Liver (tissue), 3 donors: ENCODE data around the gene BCAP31.

Experiments
- ATF3 ChIP-seq: IDR thresholded peaks from 2 replicates; pipeline ENCODE4 v1.6.1; 2016; ENCODE audit warnings: antibody characterized with exemption
- EGR1 ChIP-seq, 2 donors: IDR thresholded peaks; 2 replicates each; pipeline ENCODE4 v1.6.1; 2016 to 2018; ENCODE audit warnings: antibody characterized with exemption in 2 of 2, low read depth in 2 of 2
- GABPA ChIP-seq, 2 donors: IDR thresholded peaks in 1 of 2; conservative IDR thresholded peaks in 1 of 2; 2 replicates each; pipeline ENCODE4 v1.6.1; 2016; ENCODE audit warnings: antibody characterized with exemption in 2 of 2, mild to moderate bottlenecking in 1 of 2, moderate library complexity in 1 of 2
- HNF4G ChIP-seq: IDR thresholded peaks from 2 replicates; pipeline ENCODE4 v1.6.1; 2016; ENCODE audit warnings: antibody characterized with exemption
- MAX ChIP-seq: IDR thresholded peaks from 2 replicates; pipeline ENCODE4 v1.6.1; 2016; ENCODE audit warnings: antibody characterized with exemption
- RAD21 ChIP-seq, 2 donors: IDR thresholded peaks; 2 replicates each; pipeline ENCODE4 v1.6.1; 2016; ENCODE audit warnings: antibody characterized with exemption in 2 of 2, mild to moderate bottlenecking in 2 of 2
- REST ChIP-seq: IDR thresholded peaks from 2 replicates; pipeline ENCODE4 v1.6.1; 2016; ENCODE audit warnings: antibody characterized with exemption, mild to moderate bottlenecking
- RXRA ChIP-seq, 2 donors: IDR thresholded peaks; 2 replicates each; pipeline ENCODE4 v1.6.1; 2017 to 2018; ENCODE audit warnings: antibody characterized with exemption in 2 of 2, mild to moderate bottlenecking in 1 of 2
- SP1 ChIP-seq: IDR thresholded peaks from 2 replicates; pipeline ENCODE4 v1.6.1; 2018; ENCODE audit warnings: antibody characterized with exemption, mild to moderate bottlenecking
- TAF1 ChIP-seq: conservative IDR thresholded peaks from 2 replicates; pipeline ENCODE4 v1.6.1; 2016; ENCODE audit warnings: antibody characterized with exemption, mild to moderate bottlenecking
- YY1 ChIP-seq: IDR thresholded peaks from 2 replicates; pipeline ENCODE4 v1.6.1; 2016; ENCODE audit warnings: antibody characterized with exemption, mild to moderate bottlenecking
- TF ChIP-seq, protein P1 (sequence below): fragments of 150-350 bp; IDR thresholded peaks from 2 replicates; pipeline ENCODE4 v1.5.1; 2017; ENCODE audit warnings: improper control_type of control experiment, low read depth, low read length; ENCODE audit not compliant: missing input control
- TF ChIP-seq, protein P2 (sequence below): IDR thresholded peaks from 2 replicates; pipeline ENCODE4 v1.6.1; 2016; ENCODE audit warnings: antibody characterized with exemption
- donor health status: healthy.
- donor health status: healthy.

DNA sequence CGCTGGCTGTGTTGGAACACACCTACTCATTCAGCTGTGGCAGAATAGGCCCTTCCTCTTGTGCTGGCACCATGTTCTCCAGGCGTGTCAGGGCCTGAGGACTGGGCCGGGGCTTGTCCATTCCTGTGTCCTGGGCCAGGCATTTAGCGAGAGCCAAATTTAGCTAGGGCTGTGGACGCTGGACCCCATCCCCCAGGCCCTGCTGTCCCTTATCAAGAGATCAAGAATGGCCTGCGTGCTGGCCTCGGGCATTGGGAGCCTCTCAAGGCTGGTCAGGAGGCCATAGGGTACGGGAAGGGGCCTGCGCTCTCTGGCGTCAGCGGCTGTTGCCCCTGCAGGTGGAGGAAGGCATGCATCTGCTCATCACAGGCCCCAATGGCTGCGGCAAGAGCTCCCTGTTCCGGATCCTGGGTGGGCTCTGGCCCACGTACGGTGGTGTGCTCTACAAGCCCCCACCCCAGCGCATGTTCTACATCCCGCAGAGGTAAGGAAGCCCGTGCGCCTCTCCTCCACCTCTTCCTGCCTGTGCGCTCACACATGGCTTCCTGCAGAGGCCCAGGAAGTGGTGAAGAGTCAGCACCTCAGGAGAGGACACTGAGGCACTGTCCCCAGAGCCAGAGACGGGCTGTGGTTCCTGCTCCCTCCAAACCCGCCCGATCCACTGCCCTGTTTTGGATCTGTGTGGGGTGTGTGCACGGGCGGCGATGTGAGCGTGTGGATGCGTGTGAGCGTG is 15.7 kb upstream of the BCAP31 start:
- TF ChIP-seq, protein P1, sequence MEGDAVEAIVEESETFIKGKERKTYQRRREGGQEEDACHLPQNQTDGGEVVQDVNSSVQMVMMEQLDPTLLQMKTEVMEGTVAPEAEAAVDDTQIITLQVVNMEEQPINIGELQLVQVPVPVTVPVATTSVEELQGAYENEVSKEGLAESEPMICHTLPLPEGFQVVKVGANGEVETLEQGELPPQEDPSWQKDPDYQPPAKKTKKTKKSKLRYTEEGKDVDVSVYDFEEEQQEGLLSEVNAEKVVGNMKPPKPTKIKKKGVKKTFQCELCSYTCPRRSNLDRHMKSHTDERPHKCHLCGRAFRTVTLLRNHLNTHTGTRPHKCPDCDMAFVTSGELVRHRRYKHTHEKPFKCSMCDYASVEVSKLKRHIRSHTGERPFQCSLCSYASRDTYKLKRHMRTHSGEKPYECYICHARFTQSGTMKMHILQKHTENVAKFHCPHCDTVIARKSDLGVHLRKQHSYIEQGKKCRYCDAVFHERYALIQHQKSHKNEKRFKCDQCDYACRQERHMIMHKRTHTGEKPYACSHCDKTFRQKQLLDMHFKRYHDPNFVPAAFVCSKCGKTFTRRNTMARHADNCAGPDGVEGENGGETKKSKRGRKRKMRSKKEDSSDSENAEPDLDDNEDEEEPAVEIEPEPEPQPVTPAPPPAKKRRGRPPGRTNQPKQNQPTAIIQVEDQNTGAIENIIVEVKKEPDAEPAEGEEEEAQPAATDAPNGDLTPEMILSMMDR, result no peak
- TF ChIP-seq MAX (no peak), REST (no peak), GABPA (IDR thresholded peaks at IDR 0.05 in 1 of 2, conservative IDR thresholded peaks at IDR 0.05 in 1 of 2) (no peak), HNF4G (no peak), EGR1 (IDR thresholded peaks at IDR 0.05; ENCODE audit: low read depth in 2 of 2) (no peak), YY1 (no peak), RXRA (IDR thresholded peaks at IDR 0.05) (no peak), TAF1 (no peak), RAD21 (IDR thresholded peaks at IDR 0.05) (no peak), ATF3 (no peak), SP1 (no peak)
- TF ChIP-seq, protein P2, sequence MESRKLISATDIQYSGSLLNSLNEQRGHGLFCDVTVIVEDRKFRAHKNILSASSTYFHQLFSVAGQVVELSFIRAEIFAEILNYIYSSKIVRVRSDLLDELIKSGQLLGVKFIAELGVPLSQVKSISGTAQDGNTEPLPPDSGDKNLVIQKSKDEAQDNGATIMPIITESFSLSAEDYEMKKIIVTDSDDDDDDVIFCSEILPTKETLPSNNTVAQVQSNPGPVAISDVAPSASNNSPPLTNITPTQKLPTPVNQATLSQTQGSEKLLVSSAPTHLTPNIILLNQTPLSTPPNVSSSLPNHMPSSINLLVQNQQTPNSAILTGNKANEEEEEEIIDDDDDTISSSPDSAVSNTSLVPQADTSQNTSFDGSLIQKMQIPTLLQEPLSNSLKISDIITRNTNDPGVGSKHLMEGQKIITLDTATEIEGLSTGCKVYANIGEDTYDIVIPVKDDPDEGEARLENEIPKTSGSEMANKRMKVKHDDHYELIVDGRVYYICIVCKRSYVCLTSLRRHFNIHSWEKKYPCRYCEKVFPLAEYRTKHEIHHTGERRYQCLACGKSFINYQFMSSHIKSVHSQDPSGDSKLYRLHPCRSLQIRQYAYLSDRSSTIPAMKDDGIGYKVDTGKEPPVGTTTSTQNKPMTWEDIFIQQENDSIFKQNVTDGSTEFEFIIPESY, result no peak
